ENCODE measurements around the gene NANOS2. TPM values are rescaled to one million over a fixed set of nuclear protein-coding genes. Genes with fewer than 3 reads are reported as not detected.
A peak's percentile ranks its signal among the peaks of the same experiment; 100 is the strongest.

NANOS2 gene
- polyA plus RNA-seq, 3 donors: not detected

GRCh38 chr19:45940515-45940805 is 25.9 kb upstream of the NANOS2 start:
- Mint-ChIP-seq H3K27ac (no peak overlapping the region), H3K27me3 (ENCODE audit: low read depth in 3 of 3) (peaks cover 24 to 77% (median 55%) of the 10 kb centered on the region in 3 donors), H3K4me3 (peak overlapping the region in 1 of 2 donors; percentile 67), H3K9me3 (peaks cover 0 to 16% (median 10%) of the 10 kb centered on the region in 7 donors), H3K4me1 (no peaks in the 10 kb centered on the region), H3K36me3 (no peaks in the 10 kb centered on the region)
- Histone ChIP-seq H3K4me2 (replicated peaks; ENCODE audit: extremely low read depth, low read length, poor library complexity, severe bottlenecking) (no peak overlapping the region), H3K4me1 (ENCODE audit: control insufficient read depth in 1 of 2, insufficient read depth in 2 of 2, low read length in 2 of 2) (no peaks in the 10 kb centered on the region), H4K20me1 (ENCODE audit: insufficient read depth, low read length) (no peaks in the 10 kb centered on the region), H3K9ac (ENCODE audit: insufficient read depth, low read length, poor library complexity, severe bottlenecking) (no peak overlapping the region), H3K79me2 (ENCODE audit: insufficient read depth, low read length) (no peaks in the 10 kb centered on the region), H3K36me3 (replicated peaks in 1 of 2; ENCODE audit: control insufficient read depth in 1 of 2, insufficient read depth in 2 of 2, low read length in 2 of 2) (no peaks in the 10 kb centered on the region), H3K4me3 (replicated peaks in 1 of 3; ENCODE audit: low read depth in 2 of 3, low read length in 3 of 3) (no peak overlapping the region), H2AFZ (ENCODE audit: insufficient read depth, low read depth, low read length, poor library complexity, severe bottlenecking) (no peak overlapping the region), H3K27ac (ENCODE audit: low read depth in 1 of 2, low read length in 2 of 2) (no peak overlapping the region), H3K9me3 (replicated peaks in 1 of 2; ENCODE audit: control insufficient read depth in 1 of 2, insufficient read depth in 1 of 2, low read length in 2 of 2) (peaks cover 3 to 9% of the 10 kb centered on the region in 2 donors), H3K27me3 (ENCODE audit: control insufficient read depth in 2 of 2, insufficient read depth in 2 of 2, low read length in 2 of 2) (peaks cover 13 to 34% of the 10 kb centered on the region in 2 donors)
- no peak for TF ChIP-seq CTCF (IDR thresholded peaks at IDR 0.05)
- 65% methylated on average over 30 of the region's 32 CpGs for WGBS (ENCODE audit: insufficient coverage)
- no peak for DNase-seq
- intact Hi-C loops (cut with micrococcal nuclease): no loop called here

GRCh38 chr19:45939792-45940514 is 25.4 kb upstream of the NANOS2 start:
- no peak for TF ChIP-seq CTCF (IDR thresholded peaks at IDR 0.05)
- Histone ChIP-seq H3K27ac (ENCODE audit: low read depth in 1 of 2, low read length in 2 of 2) (no peak overlapping the region), H4K20me1 (ENCODE audit: insufficient read depth, low read length) (no peaks in the 10 kb centered on the region), H3K27me3 (ENCODE audit: control insufficient read depth in 2 of 2, insufficient read depth in 2 of 2, low read length in 2 of 2) (peaks cover 13 to 38% of the 10 kb centered on the region in 2 donors), H3K9ac (ENCODE audit: insufficient read depth, low read length, poor library complexity, severe bottlenecking) (no peak overlapping the region), H2AFZ (ENCODE audit: insufficient read depth, low read depth, low read length, poor library complexity, severe bottlenecking) (no peak overlapping the region), H3K36me3 (replicated peaks in 1 of 2; ENCODE audit: control insufficient read depth in 1 of 2, insufficient read depth in 2 of 2, low read length in 2 of 2) (no peaks in the 10 kb centered on the region), H3K4me1 (ENCODE audit: control insufficient read depth in 1 of 2, insufficient read depth in 2 of 2, low read length in 2 of 2) (no peaks in the 10 kb centered on the region), H3K79me2 (ENCODE audit: insufficient read depth, low read length) (no peaks in the 10 kb centered on the region), H3K4me2 (replicated peaks; ENCODE audit: extremely low read depth, low read length, poor library complexity, severe bottlenecking) (no peak overlapping the region), H3K4me3 (replicated peaks in 1 of 3; ENCODE audit: low read depth in 2 of 3, low read length in 3 of 3) (no peak overlapping the region), H3K9me3 (replicated peaks in 1 of 2; ENCODE audit: control insufficient read depth in 1 of 2, insufficient read depth in 1 of 2, low read length in 2 of 2) (peaks cover 3 to 9% of the 10 kb centered on the region in 2 donors)
- WGBS (ENCODE audit: insufficient coverage): 34% methylated on average over 63 of the region's 67 CpGs
- peak overlapping the region in 1 of 2 donors; percentile 77 for H3K4me3 Mint-ChIP-seq
- H3K27me3 Mint-ChIP-seq (ENCODE audit: low read depth in 3 of 3): peaks cover 26 to 80% (median 60%) of the 10 kb centered on the region in 3 donors
- H3K4me1 Mint-ChIP-seq: no peaks in the 10 kb centered on the region
- DNase-seq: no peak
- intact Hi-C loops (cut with micrococcal nuclease): no loop called here
- peaks cover 0 to 16% (median 10%) of the 10 kb centered on the region in 7 donors for H3K9me3 Mint-ChIP-seq
- H3K36me3 Mint-ChIP-seq: no peaks in the 10 kb centered on the region
- H3K27ac Mint-ChIP-seq: no peak overlapping the region
